ENCODE measurements around the gene KCTD17.
A peak's percentile ranks its signal among the peaks of the same experiment; 100 is the strongest.

Gene KCTD17, protein sequence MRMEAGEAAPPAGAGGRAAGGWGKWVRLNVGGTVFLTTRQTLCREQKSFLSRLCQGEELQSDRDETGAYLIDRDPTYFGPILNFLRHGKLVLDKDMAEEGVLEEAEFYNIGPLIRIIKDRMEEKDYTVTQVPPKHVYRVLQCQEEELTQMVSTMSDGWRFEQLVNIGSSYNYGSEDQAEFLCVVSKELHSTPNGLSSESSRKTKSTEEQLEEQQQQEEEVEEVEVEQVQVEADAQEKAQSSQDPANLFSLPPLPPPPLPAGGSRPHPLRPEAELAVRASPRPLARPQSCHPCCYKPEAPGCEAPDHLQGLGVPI

DNA sequence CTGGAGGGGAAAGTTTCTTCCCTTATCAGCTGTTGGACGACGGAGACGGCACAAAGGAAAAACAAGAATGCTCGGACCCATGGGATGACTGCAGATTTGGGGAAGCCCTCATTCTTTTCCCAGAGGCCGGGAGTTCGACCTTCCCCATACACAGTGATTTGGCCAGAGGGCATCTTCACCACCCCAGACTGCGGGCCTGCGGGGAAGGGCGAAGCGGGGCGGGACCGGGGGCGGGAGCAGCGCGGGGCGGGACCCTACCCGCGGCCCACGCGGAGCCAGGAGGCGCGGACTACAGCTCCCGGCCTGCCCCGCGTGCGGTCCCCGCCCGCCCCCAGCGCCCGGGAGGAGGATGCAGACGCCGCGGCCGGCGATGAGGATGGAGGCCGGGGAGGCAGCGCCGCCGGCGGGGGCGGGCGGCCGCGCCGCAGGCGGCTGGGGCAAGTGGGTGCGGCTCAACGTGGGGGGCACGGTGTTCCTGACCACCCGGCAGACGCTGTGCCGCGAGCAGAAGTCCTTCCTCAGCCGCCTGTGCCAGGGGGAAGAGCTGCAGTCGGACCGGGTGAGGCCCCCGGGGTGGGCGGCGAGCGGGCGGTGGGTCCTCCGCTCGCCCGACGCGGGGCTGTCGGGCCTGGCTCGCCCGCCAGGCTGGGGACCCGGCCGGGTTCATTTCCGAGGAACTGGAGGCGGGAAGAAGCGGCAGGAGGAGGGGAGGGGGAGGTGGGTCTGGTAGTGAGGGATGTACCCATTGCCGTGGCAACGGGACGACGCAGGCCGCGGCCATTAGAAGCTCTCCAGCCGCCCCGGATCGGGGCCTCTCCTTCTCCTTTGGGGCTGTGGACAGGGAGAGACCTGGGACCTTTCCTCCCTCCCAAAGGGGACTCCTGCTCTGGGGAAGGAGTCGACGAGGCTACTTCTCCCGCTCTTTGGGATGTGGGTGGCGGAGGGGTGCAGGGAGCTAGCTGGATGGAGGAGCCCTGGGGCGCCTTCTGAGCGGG, at the start of gene KCTD17:
Gene KCTD17, plus strand, starts transcription at position 352 of the 995 bp plus-strand sequence. Its CDS starts 19 bp downstream, at position 371.
- DNase-seq: peak; percentile 67

- no peak for DNase-seq
These were observed 49.7 kb upstream of the KCTD17 start for GRCh38 chr22:37001826-37002225.

DNA sequence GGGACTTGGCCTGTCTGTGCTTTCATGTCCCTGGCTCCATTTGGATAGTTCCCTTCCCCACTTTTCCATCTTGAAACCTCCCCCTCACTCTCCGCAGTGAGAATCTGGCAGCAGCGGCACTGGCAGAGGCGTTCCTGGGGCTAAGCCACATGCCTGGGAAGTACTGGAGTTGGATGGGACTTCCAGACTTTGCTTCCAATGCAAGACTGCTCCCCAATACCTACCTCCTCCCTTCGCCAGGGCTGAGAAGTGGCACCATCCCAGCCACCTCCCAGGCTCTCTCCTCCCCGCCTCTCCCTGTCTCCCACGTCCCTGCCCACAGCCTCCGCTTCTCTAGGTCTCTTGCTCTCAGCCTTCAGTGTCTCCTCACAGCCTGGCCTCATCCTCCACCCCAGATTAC, 48.9 kb upstream of the KCTD17 start:
- no peak for DNase-seq

GRCh38 chr22:37007651-37008050, 43.9 kb upstream of the KCTD17 start:
- no peak for DNase-seq

DNA sequence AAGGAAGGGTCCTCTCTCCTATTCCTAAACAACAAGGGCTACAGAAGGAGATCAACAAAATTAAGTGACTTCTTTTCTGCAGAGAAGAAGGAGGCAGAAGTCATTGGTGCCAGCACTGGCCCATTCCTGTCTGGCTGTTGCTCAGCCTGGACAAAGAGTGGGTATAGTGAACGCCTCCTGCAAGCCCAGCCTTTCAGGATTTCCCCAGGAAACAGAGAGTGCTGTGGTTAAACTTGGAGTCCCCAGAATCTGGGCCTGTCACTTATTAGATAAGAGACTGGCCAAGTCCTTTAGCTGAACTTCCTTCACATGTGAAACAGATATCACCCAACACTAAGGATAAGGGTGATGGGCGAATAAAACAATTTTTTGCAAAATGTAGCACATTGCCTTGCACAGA, 43.2 kb upstream of the KCTD17 start:
- no peak for DNase-seq

GRCh38 chr22:37009490-37009889, 42.1 kb upstream of the KCTD17 start:
- DNase-seq: no peak

DNA sequence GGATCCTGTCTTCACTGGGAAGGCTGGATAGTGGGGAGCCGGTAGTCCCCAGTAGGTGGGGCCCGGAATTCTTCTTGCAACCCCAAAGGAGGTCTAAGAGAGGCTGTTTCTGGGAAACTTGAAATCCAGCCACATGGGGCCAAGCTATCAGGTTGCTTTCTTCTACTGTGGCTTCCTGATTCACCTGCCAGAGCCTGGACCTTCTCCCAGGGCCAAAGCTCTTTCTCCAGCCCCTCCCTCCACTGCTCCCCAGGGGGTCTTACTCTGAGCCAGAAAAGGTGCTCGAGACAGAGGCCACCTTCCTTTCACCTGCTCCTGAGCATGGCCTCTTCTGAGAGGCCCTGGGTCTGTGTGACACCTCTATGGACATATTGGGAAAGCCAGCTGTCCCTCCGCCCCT, 41.4 kb upstream of the KCTD17 start:
- DNase-seq: no peak

- no peak for DNase-seq
These were observed 40.6 kb upstream of the KCTD17 start for GRCh38 chr22:37010976-37011375.

- no peak for DNase-seq
These were observed 40.1 kb upstream of the KCTD17 start for GRCh38 chr22:37011472-37011871.

DNA sequence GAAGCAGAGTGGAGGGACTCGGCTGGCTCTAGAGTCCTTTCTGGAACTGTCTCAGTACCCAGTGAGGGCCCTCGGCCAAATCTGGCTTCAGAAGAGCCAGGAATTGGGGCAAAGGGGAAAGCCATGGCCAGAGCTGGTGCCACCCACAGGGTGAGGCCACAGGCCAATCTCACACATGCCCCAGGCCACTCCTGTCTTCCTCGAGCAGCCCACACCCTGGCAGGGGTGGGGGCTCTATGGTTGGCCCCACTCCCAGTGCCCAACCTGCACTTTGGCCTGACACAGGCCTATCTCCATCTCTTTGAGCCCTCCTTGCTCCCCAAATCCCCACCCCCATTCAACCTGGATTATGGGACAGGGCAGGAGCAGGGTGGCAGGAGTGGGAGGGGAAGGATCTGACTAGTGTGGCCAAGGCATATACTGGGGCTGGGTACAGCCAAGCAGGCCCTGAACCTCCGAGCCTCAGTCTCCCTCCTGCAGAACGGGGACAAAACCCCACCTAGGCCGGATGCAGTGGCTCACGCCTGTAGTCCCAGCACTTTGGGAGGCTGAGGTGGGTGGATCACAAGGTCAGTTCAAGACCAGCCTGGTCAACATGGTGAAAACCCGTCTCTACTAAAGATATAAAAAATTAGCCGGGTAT, 39.2 kb upstream of the KCTD17 start:
- no peak for DNase-seq

- DNase-seq: no peak
These were observed 38.6 kb upstream of the KCTD17 start for GRCh38 chr22:37012956-37013355.

GRCh38 chr22:37014415-37014806, 37.1 kb upstream of the KCTD17 start:
- DNase-seq: no peak

GRCh38 chr22:37014835-37015586, 36.5 kb upstream of the KCTD17 start:
- DNase-seq: no peak

GRCh38 chr22:37015587-37015878, 36.0 kb upstream of the KCTD17 start:
- DNase-seq: no peak

GRCh38 chr22:37016134-37016910, 35.2 kb upstream of the KCTD17 start:
- DNase-seq: no peak

GRCh38 chr22:37017356-37017755, 34.2 kb upstream of the KCTD17 start:
- DNase-seq: no peak

- no peak for DNase-seq
These were observed 33.3 kb upstream of the KCTD17 start for GRCh38 chr22:37018086-37018814.

DNA sequence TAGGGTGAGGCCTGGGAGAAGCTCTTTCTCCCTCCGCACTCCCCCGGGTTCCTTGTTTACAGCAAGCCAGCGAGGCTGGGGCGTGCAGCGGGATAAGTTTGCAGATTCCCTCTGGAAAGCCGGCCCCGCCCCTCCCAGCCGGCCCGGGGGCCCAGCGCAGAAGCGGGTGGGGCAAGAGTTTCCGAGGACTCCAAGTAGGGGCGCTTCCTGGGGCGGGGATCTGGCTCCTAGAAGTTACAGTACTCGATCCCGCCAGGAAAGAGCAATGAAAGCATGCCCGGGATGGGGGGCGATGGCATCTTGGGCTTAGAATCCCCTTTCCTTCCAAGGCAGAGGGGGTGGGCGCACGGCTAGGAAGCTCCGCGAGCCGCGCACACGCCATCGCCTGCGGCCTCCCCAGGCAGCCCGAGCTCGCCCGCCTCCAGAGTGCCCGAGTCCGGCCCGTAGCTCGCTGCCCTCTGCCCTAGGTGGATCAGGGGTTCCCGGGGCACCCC, 32.7 kb upstream of the KCTD17 start:
- DNase-seq: no peak

- DNase-seq: no peak
These were observed 32.0 kb upstream of the KCTD17 start, which contains the start of the genes MPST and TST for GRCh38 chr22:37019309-37020191. Gene MPST (plus strand): TSS chr22:37019742. CDS start chr22:37019837, 95 bp downstream. Gene TST (minus strand): TSS chr22:37019447. CDS start chr22:37018732, 715 bp downstream.

DNA sequence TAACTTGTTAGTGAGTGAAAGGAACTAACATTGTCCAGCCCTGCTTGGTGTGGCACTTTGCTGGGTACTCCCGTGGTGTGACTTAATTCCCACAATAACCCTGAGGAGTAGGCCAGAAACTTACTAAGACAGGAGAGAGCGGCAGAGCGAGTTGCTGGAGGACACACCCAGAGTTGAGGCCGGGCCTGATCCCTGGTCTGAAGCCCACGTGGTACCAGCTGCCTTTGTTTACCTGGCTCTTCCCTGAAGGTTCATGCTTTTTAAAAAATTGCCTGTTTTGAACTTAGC, 31.4 kb upstream of the KCTD17 start:
- DNase-seq: no peak

Measured in activated T-cell treated with anti-CD3 and anti-CD28 coated beads for 4 hours (primary cell).